GM19324 (cell line): ENCODE results near the gene HDAC11.

Source experiments
- ATAC-seq: cut with Tn5 transposase; IDR thresholded peaks from one replicate; pipeline ENCODE4 v1.9.1; 2021; ENCODE audit warnings: mild to moderate bottlenecking, moderate library complexity; ENCODE audit not compliant: unreplicated experiment, low FRiP score

The HDAC11 gene

DNA sequence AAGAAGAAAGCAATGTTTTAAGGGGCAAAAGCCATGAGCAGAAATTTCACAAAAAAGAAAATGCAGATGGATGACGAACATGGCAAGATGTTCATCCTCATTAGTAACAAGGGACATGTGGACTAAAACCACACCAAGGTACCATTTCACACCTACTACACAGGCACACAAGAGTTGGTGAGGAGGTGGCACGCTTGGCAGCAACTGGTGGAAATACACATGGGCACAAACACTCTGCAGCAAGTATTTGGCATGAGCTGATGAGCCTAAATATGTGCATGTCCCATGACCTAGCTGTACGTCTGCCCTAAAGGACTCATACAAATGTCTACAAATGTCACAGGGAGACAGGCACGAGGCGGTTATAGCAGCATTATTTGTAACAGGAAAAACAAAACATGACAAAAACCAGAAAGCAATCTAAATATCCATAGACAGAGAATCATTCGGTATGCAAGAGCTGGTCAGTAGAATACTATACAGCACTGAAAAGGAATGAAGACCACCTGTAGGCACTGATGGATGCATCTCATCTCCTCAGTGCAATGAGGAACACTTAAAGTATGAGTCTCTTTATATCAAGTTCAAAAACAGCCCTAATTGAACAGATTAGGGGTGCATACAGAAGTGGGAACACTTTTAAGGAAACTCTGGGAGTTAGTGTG, 57.3 kb downstream of the HDAC11 start:
- no peak for ATAC-seq

DNA sequence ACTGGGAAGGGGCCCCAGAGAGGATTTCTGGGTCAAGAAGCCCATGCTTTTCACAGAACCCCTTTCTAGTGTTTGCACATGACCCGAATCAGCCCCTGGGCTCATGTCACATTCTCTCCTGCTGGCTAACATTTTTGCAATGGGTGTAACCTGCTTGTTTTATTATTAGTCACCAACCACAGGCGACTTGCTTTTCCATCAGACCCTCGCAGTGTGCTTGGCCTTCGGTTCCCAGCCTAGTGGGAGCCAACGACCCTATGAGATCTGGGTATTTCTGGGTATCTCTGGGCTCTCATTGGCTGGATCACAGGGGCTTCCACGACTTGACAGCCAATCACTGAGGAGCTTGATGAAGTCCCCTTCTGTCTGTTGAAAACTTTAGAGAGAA, 57.8 kb downstream of the HDAC11 start:
- ATAC-seq = no peak

DNA sequence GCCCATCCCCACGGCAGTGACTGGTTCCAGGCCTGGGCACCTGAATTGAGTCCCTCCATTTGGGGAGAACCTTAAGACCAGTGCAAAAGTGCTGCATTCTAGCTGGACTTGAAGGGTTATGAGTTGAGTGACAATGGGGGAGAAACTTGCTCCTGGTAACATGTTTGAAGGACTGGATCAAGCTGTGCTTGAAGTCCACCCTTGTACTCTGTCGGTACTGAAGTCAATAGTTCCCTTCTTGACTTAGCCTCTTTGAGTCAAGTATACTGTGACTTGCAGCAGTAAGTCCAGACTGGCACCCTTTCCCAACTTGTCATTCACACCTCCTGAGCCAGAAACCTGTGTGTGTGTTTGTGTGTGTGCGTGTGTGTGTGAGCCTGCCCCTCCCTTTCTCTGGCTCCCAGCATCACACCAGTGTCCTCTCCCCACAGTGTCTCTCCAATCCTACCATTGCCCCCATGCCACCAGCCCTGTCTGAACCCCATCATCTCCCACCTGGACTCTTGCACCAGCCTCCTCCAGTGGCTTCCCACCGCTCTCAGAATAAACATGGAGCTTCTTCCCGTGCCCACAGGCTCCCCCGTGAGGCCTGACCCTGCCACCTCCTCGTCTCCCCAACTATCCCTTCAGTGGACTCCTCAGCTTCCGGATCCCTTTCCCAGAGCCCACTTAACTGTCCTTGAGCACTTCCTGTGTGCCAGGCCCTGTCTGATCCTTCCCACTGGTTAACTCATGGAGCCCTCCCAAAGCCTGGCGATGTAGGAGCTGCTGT, 58.6 kb downstream of the HDAC11 start:
- ATAC-seq = no peak

DNA sequence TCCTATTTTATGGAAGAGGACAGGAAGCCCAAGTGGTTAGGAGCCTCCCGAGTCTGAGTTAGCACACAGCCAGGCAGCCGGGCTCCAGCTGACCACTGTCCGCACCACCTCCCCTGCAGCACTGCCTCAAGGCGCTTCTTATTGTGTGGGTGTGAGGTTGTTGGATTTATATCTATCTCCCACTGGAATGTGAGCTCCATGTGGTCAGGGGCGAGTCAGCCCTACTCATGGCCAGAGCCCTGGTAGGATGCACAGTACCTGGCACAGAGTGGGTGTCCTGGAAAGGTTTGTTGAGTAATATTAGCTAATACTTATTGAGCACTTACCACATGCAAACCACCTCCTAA, 59.2 kb downstream of the HDAC11 start:
- ATAC-seq = no peak

DNA sequence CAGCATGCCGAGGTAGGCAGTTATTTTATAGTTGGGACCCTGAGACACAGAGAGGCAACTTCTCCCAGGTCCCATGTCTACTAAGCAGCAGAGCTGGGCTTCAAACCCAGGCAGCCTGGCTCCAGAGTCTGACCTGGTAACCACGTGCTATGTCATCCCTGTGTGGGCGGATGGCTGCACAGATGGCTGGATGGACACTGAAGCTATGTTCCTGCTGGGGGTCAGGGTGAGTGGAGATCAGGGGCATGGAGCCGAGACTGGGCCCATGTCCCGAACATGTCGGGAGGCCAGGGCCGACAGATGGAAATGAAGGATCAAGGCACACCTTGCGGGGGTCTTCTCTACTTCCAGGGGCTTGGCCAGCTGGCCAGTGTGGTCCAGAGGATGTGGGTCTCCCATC, 59.6 kb downstream of the HDAC11 start:
- ATAC-seq = no peak

DNA sequence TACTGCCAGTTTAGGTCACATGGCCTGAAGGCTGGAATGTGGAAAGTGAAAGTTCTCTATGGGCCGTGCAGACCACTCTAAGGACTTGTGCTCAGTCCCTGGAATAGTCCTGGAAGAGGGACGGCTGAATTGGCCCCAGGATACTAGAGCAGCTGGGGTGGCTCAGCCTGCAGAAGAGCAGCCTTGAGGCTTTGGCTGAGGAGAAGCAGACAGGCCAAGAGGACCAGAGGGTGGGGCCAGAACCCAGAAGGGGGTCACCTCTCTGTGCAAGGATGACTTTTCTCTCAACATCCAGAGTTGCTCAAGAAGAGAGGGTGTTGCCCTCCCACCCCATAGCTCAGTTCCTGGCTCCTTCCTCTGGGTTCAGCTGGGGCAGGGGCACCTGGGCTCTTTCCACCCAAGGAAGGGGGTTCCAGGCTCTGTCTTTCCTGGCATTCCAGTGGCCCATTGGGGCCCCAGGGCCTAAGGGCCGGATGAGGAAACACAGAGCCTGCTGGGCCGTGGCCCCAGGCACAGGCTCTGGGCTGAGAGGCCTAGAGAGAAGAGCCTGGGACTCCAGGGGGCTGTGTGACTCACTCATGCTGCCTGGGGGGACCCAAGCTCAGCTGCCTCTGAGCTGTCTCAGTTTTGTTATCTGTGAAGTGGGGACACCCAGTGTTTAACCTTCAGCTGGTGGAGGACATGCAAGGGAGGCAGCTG, 60.3 kb downstream of the HDAC11 start:
- no peak for ATAC-seq

DNA sequence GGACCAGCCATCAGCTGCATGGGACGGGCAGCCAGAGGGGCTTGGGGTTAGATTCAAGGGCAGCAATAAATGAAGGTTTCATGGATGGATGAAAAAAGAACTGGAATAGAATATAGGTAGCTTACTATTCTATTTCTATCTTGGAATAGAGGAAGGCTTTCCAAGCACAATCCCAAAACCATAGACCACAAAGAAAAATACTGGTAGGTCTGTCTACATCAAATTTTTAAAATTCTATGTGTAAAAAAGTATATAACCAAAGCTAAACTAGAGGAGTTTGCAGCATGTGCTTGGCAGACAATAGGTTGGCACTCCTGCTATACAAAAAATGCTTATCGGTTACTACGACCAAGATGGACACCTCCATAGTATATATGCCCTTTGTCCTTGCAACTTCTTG, 61.6 kb downstream of the HDAC11 start:
- no peak for ATAC-seq

DNA sequence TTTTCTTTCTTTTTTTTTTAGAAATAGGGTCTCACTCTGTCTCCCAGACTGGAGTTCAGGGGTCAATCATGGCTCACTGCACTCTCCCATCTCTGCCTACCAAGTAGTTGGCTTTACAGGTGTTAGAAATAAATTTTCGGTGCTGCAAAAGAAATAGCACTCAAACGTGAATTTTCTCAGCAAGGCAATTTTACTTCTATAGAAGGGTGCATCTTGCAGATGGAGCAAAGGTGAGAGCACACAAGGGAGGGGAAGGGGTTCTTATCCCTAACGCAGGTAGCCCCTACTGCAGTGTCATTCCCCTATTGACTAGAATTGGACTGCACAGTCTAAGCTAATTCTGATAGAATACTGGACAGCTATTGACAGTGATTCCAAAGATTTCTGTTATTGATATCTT, 62.0 kb downstream of the HDAC11 start:
- ATAC-seq = no peak

DNA sequence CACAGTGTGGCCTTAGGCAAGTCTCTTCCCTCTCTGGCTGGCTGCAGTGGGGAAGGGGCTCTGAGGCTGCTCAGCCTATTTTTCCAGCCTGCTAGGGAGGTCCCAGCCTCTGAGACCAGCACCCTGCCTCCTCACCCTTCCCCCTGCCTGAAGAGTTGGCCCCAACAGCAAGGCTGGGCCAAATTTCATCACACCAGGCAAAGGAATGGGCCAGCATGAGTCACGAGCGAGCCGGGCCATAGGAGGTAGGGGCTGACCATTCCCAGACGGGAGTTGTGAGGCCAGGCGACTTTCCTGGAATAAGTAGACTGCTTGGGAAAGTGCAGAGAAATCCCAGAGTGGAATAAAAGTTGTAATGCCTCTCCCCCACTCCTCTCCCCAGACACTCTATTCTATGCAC, 63.1 kb downstream of the HDAC11 start:
- no peak for ATAC-seq

DNA sequence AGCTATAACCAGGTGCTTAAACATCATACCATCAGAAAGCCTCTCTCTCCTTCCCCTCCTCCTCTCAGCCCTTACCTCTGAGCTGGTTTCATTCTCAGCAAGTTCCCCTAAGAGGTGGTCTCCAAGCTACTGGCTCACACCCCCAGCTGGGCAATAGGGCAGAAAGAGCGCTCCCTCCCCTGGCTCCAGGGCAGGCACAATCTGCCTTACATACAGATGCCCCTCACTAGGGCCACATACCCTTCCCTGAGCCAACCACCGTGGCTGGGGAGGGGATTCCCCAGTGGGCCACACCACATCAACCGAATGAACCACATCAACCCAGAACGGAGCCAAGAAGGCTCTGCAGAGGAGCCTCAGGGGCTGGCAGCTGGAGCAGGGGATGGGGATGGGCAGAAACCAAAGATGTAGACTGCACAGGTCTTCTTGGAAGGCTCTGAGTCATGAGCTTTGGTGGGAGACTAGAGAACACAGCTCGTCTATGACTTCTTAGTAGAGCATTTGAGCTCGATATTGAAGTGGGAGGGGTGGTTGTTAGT, 64.3 kb downstream of the HDAC11 start:
- ATAC-seq = no peak

DNA sequence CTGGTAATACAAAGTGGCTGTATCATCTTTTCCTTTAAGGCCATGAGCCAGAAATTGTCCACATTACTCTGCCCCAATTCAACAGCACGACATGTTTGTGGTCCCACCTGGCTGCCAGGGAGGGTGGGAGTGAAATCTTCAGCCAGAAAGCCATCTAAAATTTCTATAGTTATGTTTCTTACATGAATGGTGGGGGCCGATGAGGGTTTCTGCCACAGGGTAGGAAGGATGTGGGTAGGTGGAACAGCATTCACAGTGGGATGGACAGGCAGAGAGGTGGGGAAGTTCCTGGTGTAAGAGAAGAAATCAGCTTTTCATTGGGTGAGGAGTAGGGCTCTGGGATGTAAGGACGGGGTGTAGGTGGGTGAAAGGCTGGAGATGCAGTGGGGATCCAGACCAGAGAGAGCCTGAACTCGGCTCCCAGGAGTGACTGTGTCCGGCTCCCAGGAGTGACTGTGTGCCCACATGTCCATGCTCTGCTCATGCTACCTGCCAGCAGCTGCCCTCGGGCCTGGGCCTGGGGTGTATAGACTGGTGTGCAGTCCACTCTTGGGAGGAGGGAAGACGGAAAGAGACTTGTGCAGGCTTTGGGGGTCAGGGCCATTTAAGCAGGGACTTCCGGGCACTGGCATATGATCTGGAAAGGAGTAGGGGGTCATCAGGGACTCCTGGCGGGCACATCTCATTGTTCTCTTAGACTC, 65.0 kb downstream of the HDAC11 start:
- no peak for ATAC-seq

DNA sequence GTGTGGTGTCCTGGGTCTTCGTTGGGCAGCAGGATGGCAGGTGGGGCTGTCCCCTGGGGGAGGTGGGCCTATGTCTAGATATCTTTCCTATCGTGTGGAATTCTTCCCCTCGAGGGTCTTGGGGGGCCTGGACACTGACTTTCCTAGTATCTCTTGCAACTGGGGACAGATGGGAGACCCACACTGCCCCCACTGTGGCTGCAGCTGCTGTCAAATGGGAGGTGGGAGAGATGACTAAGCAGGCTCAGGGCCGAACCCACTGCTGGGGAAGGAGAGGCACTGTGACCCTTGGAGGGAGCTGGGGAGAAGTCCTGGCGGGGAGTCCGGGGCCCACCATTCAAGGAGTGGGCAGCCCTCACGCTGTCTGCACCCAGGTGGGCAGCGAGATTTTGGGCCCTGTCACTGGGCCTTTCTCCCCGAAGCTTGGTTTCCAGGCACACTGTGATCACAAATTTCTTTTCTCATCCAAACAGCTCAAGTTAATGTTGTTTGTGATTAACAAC, 65.9 kb downstream of the HDAC11 start:
- ATAC-seq = no peak

DNA sequence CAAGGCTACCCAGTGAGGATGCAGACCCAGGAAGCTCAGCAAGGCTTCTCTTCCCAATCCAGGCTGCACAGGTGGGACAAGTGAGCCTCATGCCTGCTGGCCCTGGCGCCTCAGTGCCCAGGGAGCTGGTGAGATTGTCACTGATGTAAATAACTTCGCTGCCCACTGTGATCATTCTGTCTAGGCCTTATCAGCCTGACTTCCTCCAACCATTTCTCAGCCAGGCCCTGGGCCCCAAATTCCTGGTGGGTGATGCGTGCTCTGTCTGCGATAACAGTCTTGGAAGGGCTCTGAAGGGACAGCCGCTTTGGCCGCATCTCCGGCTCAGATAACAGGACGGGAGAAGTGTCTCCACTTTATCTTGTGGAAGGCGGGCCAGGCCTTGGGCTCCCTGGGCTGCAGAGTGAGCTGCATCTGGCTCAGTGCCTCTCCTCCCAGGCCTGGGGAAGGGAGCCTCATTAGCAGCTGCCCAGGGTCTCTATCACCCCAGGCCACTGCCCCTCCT, 66.6 kb downstream of the HDAC11 start:
- ATAC-seq = no peak

DNA sequence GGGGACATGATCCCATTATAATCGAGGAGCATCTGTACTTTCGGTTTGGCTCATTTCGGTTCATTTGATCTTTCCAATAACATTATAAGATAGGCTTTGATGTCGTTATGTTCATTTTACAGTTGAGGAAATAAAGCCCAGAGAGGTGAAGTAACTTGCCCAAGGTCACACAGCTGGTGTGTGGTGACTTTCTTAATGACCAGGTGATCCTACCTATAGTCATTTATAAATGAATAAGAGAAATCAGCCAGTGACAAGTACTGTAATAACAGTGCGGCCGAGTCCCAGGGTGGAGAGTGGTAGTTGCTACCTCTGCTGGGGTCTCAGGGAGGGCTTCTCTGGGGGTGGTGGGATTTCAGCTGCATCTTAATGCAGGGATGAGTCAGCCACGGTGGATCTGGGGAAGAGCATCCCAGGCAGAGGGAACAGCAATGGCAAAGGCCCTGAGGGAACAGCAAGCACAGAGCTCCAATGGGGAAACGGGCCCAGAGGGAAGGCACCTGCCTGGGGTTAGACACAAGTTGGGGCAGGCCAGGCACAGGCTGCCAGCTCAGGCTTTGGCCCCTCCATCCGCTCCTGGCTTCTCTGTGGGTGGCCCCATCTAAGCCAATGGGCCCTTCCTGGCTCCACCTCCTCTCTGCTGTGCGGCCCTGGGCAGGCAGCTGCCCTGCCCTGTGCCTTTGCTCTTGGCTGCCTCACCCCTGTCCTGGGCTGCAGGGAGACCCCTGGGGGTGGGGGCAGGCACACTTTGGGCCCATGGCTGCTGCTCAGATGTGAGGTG, 67.7 kb downstream of the HDAC11 start:
- no peak for ATAC-seq

DNA sequence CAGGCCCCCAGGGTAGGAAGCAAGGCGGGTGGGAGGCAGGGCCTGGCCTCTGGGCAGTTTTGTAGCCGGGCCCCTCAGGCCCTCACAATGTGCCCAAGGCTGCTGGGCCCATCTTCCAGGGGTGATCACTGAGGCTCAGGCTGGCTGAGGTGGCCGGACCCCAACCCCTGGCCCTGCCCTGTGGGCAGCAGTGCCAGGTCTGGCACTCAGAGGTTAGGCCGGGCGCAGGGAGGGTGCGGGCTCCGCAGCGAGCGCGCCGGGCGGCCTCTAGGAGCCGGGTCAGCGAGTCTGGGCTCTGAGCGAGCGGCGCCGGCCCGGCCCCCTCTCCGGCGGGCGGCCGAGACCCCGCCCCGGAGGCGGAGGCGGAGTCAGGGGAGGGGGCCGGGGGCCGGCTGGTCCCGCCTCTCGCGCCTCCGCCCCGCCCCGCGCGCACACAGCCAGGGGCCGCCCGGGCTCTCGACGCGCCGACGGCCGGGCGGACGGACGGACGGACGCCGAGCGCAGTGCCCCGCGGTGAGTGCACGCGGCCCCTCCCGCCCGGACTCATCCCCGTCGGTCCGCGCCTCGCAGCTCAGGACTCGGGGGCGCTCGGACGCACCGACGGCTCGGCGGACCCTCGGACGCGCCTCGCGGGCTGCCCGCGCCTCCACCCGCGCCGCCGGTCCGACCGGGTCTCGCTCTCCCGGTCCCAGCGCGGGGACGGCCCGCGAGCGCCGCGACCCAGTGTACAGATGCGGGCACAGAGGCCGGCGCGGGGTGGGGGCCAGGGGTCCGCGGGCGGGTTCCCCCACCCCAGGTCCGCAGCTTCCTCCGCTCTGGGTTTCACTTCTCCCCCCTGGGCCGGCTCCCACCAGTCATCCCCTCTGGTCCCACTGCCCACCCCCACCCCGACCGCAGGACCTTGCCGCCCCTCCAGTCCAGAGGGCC, 68.9 kb downstream of the HDAC11 start, which contains the start of gene FBLN2:
Gene FBLN2, plus strand, starts transcription at position 430 of the 927 bp plus-strand sequence. CDS start 21,231 bp downstream, outside the sequence.
- no peak for ATAC-seq

DNA sequence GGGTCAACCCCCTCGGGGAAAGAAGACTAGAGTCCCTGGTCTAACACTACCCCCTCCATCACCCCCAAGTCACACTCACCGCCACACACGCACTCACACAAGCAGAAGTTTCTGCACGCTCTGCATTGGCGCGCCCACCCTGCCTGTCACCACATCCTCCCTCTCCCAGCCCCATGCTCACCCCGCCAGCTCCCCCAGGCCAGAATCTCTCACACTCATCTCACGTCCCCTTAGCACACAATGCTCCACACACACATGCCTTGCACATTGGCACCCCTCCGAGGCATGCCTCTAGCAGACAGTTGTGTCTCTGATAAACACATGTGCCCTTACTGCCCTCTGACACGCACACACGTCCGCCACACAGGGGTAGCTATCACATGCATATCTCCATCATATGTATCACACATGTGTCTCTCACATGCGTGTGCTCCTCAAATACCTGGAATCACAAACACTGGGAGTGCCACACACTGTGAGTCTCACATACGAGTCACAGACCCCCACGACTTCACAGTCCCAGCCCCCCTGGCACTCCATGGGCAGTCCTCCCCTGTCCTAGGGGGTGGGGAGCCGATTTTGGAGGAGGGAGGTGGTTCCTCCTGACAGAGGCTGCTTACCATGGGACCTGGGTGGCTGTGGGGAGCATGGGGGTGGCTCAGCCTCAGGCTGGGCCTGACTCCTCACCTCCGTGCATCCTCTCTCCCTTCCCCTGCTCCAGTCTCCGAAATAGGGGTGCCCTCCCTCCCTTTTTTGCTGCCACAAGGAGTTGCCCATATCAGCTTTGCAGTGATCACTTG, 69.7 kb downstream of the HDAC11 start:
- ATAC-seq = no peak

DNA sequence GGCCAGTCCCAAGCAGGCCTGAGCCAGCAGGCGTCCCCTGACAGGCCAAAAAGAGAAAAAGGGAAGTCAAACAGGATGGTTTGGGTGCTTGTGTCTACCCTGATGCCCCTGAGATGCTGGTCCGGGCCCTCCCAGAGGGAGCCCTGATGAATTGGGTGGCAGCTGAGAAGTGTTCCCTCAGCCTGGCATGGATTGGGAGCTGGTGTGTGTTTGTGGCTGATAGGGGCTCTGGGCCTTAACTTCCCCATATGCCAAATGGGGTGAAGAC, 70.3 kb downstream of the HDAC11 start:
- no peak for ATAC-seq

DNA sequence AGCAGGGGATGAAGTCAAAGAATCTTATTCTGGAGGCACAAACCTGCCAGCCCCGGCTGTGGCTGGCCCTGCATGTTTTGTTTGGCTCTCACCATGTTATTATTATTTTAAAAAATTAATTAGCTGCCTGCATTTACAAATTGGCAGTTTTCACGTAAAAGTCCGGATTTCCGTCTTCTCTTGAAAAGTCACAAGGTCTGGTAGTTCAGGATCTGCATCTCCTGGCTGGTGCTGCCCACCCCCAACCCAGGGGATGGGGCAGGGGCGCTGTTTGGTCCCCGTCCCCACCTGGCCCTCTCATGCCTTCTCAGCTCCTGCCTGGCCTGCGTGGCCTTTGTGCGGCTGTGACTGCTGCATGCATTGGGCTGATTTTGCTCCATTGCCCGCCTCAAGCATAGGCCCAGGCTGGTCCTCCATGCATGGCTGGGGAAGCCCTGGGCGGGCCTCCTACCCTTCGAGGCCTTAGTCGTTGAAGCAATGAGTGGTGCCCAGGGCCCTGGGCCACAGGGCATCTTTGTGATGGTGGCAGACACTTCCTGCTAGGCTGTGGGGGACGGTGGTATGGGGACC, 70.8 kb downstream of the HDAC11 start:
- ATAC-seq = no peak
